GM21367 (cell line): ENCODE measurements around the gene LIN28A.

ENCODE experiments used
- ATAC-seq: cut with Tn5 transposase; IDR thresholded peaks from one replicate; pipeline ENCODE4 v1.9.1; 2021; ENCODE audit not compliant: unreplicated experiment

LIN28A gene

GRCh38 chr1:26432793-26433192, 22.2 kb downstream of the LIN28A start:
- no peak for ATAC-seq

DNA sequence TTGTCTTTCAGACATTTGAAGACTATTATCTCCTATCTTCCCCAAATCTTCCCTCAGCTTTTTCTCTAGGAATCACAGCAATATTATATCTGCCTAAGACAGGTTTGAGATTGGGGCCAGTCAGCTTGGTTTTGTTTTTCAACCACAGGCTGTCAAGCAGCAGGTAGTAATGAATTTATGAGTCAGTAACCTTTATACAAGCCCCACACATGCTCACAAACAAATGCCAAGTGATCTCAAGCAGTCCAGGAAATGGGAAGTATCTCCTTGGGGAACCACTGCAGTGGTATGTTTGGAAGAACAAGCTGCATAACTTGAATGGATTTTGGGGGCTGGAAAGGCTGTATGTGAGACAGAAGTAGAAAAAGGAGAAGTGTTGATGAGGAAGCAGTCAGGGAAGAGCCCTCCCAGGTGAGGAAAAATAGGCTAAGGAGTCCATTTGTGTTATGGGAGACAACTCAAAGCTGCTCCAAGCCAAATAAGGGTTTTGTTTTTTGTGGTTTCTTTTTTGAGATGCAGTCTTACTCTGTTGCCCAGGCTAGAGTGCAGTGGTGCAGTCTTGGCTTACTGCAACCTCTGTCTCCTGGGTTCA, 23.6 kb downstream of the LIN28A start:
- ATAC-seq = no peak

- no peak for ATAC-seq
Observed at GRCh38 chr1:26438041-26438440, 27.4 kb downstream of the LIN28A start.

DNA sequence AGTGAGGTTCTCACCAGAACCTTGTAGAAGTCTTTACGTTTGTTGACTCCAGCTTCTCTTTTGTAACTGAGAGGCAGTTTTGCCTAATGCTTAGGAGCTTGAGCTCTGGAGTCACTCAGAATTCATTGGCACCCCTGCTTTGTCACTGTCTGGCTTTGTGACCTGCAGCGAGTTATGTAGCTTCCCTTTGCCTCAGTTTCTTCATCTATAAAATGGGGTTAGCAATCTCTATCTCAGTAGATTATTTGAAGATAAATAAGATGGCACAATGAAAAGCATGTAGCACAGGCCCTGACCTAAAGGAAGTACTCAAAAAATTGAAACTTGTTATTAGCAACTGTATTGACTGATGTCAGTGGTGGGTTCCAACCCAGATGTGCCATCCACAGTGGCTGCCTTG, 29.6 kb downstream of the LIN28A start:
- ATAC-seq = no peak

- ATAC-seq = no peak
Observed at GRCh38 chr1:26449868-26450267, 39.3 kb downstream of the LIN28A start.

DNA sequence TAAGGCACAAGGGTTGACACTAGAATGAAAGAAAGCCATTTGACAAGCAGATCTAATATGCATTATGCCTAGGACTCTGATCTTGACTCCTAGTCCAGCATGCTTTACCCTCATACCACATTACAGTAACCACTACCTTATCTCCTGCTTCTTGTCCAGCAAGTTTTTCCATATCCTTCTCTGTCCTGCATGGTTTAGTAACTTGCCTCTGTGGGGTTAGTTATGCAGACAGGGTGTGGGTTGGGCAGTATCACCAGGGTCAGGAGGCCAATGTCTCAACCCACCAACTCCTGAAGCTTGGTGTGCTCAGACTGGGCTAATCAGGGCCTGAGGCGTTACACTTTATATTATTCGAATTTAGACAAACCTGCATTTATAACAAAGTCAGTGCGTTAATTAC, 40.3 kb downstream of the LIN28A start:
- no peak for ATAC-seq

DNA sequence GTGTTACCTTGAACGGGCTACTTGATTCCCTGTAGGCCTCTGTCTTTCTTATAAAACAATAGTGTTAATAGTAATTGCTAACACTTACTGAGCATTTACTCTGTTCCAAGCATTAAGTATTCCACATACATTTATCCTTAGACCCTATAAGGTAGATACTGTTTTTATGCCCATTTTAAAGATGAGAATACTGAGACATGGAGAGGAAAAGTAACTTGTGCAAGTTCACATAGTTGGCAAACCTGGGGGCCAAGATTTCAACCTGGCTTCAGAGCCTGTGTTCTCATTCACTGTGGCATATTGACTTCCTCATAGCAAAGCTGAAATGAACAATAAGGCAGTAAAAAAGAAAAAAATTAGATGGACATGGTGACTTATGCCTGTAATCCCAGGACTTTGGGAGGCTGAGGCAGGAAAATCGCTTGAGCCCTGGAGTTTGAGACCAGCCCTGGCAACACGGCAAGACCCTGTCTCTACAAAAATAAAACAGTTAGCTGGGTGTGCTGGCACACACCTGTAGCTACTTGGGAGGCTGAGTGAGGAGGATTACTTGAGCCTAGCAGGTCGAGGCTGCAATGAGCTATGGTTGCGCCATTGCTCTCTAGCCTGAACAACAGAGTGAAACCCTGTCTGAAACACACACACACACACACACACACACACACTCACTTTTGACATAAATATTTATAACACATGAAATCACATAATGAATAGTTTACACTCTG, 42.0 kb downstream of the LIN28A start:
- no peak for ATAC-seq

DNA sequence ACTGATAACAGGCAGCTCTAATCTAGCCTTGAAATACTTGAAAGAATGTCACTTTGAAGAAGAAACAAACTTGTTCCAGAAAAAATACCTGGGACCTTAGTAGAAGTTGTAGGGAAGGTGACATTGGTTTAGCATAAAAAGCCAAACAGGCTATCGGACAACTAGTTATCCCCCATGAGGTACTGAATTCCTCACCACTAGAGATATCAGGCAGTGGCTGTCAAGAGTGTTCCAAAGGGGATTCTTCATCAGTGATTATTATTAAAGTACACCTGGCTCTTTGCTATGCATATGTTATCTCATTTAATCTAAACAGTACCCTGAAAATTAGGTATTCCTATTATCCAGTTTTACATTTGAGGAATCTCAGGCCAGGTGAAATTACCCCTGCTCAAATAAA, 48.5 kb downstream of the LIN28A start:
- no peak for ATAC-seq

DNA sequence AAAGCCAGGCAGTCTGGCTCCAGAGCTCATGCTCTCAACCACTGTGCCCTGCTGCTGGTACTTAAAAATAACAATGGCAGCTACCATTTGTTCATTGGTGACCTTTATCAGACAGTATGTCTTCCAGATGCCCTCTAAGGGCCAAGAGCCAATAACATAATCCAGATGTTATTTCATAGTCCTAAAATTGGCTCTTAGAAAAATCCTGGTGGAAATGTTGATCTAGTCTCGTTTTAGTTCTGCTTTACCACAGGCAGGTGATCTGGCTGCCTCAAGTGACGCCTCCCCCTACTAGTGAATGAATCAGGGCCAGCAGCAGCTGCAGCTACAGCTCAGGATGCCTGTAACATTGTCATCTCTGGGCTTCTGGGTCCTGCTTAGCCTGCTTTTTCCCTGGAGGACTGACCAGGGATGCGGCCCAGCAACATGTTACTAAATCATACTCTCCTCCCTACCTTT, 49.0 kb downstream of the LIN28A start:
- ATAC-seq = no peak

DNA sequence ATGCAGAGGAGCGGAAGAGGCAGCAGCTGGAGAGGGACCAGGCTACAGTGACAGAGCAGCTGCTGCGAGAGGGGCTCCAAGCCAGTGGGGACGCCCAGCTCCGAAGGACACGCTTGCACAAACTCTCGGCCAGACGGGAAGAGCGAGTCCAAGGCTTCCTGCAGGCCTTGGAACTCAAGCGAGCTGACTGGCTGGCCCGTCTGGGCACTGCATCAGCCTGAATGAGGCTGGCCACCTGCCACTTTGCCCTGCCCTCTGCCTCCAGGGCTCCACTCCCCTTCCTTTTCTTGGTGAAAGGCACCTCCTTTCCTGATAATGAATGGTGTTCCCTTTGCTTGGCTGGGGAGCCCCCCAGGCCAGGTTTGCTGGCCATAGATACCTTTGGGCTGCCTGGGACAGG, 58.3 kb downstream of the LIN28A start:
- ATAC-seq = no peak

DNA sequence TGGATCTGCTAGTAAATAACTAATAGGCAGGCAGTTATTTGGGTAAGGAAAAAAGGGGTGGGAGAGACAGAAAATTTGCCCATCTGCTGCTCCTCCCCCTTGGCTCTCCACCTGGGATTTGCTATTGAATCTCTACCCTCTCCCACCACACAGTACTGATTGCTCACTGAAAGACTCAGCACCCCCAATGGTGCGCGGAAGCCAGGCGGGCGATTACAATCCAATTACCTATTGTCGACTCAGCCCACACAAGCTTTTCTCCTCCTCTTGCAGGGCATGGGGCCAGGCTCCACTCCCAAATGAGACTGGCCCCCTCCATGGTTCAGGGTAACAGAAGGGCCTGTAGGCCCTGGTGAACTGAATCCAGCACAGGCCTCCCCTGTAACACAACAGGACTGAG, 58.9 kb downstream of the LIN28A start:
- ATAC-seq = no peak

- no peak for ATAC-seq
Observed at GRCh38 chr1:26470878-26471497, 60.4 kb downstream of the LIN28A start.

DNA sequence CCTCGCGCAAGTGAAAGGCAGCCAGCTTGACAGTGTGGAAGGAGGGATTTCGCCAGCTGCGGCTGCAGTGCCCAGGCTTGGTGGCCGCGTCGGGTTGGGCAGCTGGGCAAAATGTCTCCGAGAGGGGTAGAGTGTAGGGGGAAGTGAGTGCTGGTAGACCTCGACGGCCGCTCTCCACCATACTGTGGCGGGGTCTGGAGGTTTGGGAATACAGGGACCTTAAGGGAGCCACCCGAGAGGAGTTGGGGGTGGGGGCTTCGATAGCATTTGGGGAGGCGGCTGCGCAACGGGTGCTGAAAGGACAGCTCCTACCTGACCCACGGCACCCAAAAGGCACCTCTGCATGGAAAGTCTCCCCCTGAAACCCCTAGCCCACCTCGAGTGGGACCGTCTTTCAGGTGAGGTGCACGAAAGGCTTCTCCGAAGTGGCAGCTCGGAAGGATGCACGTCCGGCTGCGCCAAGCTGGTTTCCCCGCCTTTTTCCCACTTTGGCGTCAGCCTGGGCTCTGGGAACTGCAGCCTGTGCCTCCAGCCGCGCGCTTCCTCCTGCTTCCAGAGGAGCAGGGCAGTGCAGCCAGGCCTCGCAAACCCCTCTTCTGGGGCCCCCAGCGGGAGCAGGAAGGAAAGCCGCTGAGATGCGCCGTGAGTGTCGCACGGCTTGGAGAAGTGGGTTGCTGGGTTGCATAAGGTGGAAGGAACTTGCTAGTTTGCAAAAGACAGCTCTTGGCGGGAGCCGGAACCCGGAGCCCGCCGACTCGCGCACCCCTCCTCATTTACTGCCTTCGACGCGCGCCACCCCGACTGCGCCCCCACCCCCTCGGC, 61.1 kb downstream of the LIN28A start:
- peak; percentile 6 for ATAC-seq

DNA sequence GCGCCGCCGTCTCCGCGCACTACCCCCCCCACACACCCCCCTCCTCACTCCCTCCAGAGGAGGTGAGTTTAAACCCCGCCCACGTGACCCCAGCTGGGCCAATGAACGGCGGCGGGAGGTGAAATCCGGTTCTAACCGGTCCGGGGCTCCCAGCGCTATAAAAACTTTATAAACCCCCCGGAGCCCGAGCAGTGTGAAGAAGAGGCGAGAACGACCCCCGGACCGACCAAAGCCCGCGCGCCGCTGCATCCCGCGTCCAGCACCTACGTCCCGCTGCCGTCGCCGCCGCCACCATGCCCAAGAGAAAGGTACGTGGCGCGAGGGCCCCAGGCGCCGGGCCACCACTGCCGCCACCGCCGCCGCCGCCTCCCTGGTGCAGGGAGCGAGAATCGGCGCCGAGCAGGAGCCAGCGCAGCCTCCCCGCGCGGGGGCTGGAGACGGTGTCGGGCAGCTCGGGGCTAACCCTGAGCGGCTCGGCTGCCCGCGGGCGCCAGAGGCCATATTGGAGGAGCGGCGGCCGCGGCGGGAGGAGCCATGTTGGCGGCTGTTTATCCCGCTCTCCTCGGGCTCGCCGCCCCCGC, 61.8 kb downstream of the LIN28A start, which contains the start of gene HMGN2:
TSS of gene HMGN2 (plus strand) at position 121 of the 581 bp plus-strand sequence. CDS start at position 294, 173 bp downstream.
- ATAC-seq = peak; percentile 38

GRCh38 chr1:26472901-26473845, 62.6 kb downstream of the LIN28A start:
- ATAC-seq = peak; percentile 66

GRCh38 chr1:26474818-26475217, 64.2 kb downstream of the LIN28A start:
- no peak for ATAC-seq

- ATAC-seq = no peak
Observed at GRCh38 chr1:26475989-26476388, 65.4 kb downstream of the LIN28A start.

- no peak for ATAC-seq
Observed at GRCh38 chr1:26476958-26477357, 66.3 kb downstream of the LIN28A start.

GRCh38 chr1:26477446-26478152, 67.0 kb downstream of the LIN28A start:
- ATAC-seq = no peak
